ENCODE data around the gene LRRK1.

LRRK1 gene

DNA sequence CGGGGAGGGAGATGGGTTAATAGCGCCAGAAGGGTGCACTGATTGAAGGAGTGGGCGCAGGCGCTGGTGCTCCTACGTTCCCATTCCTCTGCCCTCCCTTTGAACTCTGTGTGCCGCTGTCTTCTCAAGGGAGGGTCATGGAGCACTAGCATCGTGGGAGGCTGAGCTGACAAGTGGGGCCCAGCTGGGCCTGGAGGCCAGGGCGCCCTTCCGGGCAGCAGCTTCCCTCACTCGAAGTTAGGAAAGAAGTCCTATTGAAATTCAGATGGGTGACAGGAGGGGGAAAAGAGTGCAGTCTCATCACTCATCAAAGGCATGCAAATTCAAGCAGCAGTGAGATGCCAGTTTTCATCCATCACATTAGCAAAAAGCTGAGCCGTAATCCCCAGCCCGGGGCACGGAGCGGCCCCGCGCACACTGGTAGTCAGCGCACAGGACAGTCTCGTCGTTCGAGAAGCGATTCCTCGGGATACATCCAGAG is 128.2 kb downstream of the LRRK1 start:
- DNase-seq = no peak

DNA sequence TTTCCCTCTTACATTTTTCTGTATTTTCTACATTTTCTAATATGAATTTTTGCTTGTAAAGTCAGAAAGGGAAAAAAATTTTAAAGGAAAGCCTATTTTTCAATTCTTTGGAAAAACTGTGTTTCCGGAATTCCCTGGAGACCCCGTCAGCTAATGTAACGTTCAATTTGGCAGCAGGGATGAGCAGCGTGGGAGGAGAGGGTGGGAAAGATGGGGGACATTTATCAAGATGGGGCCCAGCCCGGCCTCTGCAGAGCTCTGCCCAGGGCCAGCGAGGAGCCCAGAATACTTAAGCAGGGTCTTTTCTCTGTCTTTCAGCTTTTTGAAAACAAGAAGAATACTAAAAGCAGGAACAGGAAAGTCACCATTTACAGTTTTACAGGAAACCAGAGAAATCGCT is 129.0 kb downstream of the LRRK1 start:
- no peak for DNase-seq

DNA sequence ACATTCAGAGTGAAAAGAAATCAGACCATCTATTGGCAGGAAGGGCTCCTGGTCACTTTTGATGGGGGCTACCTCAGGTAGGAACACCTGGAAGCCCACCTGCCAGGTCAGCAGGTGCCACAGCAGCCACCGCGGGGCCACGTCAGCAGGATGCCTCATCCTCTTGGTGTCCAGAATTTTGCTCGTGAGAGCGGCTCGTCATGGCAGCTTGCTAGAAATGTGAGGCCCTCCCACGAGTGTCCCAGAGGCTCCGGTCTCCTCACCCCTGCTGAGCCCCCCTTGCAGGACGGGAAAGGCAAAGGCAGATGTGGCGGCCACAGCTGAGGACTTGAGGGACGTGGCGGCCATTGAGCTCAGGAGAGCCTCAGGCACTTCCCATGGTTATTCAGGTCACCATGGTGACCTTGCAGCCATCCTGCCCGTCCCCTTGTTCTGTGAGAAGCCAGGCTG is 129.4 kb downstream of the LRRK1 start:
- DNase-seq = no peak

DNA sequence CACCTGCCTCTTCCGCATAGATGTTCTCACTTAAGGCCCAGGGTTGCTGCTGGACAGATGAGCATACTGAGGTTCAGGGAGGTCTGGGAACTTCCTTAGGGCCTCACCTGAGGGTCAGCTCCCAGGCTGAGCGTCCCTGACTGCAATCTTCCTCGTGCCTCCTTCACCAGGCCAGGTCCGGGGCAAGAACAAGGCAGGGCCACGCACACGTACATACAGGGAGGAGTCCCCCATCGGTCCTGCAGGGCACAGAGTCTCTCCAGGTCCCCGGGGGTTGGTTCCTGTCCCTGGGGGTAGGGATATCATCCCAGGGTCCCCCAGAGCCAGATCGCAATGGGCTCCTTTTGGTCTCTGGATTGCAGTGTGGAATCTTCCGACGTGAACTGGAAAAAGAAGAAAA is 130.1 kb downstream of the LRRK1 start:
- DNase-seq = no peak

DNA sequence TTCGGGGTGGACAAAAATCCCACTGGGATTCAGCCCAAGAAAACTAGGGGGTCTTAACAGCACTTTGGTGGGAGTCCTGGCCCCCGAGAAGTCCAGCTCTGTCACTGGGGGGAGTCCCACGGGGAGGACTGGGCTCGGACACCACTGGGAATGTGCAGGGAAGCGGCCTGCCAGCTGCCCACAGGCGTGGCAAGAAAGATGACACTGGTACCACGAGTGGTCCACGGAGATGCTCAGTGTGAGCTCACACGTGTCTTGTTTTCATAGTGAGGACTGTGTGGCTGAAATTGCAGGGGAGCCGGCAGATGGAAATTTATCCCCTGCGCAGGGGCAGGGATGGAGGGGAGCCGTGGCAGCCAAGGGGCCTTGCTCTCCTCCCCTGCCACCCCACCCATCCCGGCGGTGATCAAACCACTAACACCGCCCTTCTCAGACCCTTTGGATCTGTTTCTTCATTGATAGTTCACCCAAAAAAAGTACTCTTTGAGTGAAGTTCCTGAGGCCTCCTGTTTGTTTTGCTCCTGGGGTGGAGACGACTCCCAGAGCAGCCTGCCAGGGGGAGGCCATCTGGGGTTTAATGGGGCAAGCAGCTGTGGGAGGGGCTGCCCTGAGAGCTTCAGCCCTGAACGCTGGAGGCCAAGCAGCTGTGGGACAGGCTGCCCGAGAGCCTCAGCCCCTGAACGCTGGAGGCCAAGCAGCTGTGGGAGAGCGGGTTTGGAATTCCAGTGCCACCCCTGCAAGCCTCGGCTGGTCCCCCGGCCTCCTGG is 130.9 kb downstream of the LRRK1 start:
- no peak for DNase-seq

DNA sequence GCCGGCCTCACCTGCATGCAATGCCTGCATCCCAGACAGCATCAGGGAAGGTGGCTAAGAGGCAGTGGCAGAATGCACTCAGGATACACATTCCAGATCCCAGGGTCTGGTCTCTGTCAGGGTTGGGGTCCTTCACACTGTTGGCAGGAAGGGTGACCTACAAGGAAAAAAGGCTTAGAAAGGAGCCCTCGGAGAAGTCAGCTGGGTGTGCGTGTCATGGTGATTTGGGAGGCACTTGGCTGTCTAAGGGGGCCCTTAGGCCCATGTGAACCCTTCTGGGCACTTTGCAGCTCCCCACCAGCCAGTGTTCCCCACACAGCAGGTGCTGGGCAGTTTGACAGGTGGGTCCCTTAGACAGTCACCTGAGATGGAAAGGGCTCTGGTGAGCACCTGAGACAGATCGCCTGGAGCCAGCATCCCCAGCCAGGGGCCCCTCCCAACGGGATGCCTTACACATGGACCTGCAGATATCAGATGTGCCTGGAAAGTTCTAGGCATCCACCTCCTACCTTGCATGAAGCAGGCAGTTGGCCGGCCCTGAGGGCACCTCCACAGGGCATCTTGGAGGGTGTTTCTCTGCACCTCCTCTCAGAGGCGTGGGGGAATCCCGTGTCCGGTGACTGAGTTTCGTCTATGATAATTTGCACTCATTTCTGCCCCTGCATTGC is 131.6 kb downstream of the LRRK1 start:
- no peak for DNase-seq

DNA sequence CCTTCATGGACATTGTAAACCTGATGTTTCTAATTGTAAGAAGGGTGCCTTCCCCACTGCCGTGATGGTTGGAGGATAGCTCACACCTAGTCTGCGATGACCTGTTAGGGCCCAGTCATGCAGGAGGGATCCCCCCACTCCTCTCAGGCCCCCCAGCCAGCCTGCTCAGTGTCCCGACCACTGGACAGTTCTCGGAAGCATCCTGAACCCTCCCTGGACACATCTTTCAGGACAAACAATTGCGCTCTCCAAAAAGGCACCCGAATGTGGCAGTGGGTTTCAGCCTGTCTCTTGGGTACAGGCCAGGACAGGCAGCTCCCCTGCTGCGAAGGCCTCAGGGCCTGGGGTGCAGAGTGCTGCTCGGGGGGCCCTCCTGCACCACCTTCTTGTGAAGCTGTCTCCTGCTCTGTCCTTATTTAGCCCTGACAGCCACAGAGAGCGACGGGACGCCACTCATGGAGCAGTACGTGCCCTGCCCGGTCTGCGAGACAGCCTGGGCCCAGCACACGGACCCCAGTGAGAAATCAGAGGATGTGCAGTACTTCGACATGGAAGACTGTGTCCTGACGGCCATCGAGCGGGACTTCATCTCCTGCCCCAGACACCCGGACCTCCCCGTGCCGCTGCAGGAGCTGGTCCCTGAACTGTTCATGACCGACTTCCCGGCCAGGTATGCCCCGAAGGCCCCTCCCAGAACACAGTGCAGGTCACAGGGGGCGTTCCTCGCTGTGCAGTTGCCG is 132.3 kb downstream of the LRRK1 start:
- no peak for DNase-seq

DNA sequence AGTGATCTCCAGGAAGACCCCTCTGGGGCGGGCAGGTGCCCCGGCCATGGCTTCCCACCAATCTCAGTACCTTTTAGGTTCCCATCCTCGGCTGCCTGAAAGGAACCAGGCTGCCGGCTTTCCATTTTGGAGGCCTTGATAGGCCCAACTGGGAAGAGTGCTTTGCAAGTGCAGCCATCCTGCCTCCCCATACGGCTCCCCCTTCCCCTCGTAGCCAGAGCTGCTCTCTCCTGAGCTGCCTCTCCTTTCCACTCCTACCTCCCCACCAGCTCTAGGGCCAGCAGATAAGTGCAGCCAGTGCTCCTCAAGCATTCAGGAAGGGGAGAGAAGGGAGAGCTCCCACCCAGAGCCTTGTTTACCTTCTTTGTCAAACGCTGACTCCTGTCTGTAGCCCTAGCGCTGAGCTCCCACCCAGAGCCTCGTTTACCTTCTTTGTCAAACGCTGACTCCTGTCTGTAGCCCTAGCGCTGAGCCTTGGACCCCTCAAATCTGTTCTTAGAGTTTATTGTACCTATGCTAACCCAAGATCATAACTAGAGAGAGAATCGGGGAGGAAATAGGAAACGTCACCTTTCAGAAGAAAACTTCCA is 133.0 kb downstream of the LRRK1 start:
- no peak for DNase-seq

DNA sequence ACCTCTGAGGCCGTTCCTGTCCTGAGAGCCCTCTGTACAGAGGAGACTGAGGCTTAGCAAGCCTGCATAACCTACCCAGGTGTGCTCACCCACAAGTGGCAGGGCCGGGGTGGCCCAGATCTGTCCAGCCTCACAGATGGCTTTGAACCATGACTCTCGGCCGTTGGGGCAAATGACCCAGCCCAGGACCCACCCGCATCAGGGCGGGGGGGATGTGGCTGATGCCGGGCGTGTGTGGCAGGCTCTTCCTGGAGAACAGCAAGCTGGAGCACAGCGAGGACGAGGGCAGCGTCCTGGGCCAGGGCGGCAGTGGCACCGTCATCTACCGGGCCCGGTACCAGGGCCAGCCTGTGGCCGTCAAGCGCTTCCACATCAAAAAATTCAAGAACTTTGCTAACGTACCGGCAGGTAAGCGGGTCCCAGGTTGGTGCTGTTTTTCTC is 133.5 kb downstream of the LRRK1 start:
- no peak for DNase-seq

DNA sequence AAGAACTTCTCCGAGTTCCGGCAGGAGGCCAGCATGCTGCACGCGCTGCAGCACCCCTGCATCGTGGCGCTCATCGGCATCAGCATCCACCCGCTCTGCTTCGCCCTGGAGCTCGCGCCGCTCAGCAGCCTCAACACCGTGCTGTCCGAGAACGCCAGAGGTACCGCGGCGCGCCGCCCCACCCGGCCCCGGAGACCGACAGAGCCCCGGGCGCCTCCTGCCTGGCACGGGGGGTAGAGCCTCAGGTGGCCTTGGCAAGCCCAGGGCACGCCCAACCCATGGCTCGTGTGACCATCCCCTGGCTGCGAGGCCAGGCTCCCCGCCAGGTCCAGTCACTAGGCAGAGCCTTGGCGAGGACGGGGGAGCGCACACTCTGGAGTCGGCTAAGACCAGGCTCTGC is 134.1 kb downstream of the LRRK1 start:
- no peak for DNase-seq

DNA sequence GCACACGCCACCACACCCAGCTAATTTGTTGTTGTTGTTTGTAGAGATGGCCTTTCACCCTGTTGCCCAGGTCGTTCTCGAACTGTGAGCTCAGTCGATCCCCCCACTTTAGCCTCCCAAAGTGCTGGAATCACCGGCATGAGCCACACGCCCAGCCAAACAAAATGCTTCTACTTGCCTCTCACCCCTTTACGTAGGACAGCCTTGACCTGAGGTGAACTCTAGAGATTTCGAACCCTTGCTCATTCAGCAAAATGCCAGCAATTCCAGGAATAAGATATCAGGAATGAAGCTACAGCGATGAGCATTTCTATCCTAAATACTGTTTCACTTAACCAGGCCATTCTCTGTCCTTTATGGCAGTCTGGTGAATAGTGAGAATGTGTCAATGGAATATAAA is 135.0 kb downstream of the LRRK1 start:
- no peak for DNase-seq

DNA sequence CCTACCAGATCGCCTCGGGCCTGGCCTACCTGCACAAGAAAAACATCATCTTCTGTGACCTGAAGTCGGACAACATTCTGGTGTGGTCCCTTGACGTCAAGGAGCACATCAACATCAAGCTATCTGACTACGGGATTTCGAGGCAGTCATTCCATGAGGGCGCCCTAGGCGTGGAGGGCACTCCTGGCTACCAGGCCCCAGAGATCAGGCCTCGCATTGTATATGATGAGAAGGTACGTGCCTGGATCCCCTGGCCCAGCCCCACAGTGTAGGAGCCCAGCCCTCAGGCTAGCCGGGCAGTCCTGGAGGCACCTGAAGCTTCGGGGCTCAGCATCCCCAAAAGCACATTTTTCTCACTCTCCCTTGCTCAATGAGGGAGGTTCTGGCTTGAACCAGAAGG is 135.8 kb downstream of the LRRK1 start:
- no peak for DNase-seq

DNA sequence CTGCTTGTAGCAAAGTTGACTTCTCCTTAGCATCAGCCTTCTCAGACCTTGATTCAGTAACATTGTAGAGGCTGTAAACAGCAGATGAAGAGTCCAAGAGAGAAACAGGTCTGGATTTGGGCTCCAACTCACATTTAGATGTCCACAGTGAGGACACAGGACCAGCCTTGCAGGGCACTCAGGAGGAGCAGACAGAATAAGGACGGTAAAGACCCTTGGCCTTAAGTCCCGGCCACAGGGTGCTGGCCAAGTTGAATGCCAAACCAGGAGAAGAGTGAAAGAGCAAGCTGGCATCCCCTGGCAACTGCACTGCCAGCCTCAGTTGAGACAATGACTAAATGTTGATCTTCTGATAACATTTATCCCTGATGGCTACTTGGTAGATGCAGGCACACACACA is 136.3 kb downstream of the LRRK1 start:
- no peak for DNase-seq

DNA sequence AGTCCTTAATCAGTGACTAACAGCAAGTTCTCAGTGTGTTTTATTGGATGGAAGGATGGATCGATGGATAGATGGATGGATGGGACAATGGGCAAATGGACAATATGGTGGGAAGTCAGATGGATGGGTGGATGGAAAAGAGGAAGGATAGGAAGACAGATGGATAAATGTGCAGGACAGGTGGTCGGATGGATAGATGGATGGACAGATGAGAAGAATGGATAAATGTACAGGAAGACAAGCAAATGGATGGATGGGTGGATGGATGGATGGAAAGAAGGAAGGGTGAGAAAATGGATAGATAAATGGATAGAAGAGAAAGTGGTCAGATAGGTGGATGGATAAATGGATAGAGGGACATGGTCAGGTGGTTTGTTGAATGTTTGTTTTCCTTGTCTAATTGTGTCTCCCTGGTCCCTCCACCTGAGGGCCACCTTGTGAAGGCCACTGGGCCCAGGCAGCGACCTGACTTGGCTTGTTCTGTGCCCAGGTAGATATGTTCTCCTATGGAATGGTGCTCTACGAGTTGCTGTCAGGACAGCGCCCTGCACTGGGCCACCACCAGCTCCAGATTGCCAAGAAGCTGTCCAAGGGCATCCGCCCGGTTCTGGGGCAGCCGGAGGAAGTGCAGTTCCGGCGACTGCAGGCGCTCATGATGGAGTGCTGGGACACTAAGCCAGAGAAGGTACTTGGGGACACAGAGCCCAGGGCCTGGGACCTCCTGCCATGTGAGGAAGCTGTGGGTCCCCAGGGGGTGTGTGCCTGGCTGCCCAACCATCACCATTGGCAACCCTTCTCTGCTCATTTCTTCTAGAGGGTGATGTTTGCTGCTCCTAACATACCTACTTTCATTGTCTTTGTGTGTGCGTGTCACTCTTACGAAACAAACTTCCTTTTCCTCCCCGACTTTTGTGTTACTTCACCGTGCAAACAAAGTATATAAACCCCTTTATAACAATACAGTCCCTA is 137.5 kb downstream of the LRRK1 start:
- no peak for DNase-seq

DNA sequence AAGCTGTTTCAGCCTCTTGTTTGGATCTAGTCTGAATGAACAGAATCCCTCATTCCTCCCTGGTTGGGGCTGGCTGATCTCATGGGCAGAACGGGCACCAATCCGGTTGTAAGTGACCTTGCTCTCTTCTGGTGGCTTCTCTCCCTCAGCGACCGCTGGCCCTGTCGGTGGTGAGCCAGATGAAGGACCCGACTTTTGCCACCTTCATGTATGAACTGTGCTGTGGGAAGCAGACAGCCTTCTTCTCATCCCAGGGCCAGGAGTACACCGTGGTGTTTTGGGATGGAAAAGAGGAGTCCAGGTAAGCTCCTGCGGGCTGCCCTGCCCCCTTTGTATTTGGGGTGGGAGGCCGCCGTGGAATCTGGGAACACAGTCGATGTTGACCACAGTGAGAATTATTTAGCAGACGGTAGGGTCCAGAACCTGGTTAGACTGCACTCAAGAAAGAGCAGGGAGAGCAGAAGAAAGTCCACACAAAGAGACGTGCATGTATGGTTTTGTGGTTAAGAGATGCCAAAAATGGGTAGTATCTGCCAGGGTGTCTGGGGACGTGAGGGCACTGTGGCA is 138.8 kb downstream of the LRRK1 start:
- DNase-seq = no peak

DNA sequence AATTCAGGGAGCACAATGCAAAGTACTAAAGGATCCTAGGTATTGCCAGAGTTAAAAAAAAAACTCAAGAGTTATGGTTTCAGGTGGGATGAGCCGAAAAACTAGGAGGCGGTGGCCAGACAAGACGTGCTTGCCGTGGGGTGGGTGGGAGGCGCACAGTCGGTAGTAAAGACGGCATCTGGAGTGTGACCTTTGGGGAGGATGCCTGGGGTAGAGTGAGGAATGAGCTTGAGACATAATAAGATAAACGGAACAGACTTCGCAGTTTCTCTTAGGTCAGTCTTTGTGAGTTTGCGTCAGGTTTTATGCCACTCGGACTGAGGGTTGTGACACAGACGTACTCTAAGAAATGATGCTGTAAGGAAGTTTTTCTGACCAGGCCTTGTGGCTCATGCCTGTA is 139.6 kb downstream of the LRRK1 start:
- no peak for DNase-seq

DNA sequence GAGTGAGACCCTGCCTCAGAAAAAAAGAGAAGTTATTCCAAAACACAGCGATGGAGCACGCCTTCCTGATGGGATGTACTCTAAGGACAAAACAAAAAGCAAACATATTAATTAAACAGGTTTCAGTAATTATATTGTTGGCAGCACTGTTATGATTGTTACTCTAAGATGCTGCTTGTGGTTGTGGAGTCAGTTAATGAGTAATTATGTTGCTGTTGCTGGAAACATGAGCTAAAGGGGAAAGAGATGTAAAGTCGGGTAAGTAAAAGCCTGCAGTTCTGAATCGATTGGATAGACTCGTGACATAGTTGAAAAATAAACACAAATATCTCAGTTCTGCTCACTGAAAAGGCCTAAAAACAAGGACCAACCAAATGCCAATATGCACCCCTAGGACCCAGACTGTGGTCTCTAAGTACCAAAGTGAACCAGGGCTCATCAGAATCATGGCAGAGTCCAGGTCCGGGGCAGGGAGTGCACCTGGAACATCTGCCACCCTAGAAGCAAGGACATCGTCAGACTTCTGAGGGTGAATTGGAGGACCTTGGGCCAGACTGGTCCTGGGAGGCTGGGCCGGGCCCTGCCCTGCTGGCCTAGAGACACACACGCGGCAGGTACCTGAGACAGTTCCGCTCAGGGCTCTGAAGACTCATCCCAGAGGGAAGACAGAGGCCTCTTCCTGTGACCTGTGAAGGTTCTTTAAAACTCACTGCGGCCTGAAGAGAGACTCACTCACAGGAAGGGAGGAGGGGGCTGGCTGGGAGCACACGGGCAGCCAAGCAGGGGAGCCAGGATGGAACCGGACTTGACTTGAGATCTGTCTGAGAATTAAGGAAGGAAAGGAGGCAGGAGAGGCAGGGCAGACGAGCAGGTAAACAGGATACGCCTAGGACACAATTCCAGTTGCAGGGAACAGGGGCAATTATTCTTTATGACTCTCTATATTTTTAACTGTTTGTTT is 140.5 kb downstream of the LRRK1 start:
- no peak for DNase-seq

DNA sequence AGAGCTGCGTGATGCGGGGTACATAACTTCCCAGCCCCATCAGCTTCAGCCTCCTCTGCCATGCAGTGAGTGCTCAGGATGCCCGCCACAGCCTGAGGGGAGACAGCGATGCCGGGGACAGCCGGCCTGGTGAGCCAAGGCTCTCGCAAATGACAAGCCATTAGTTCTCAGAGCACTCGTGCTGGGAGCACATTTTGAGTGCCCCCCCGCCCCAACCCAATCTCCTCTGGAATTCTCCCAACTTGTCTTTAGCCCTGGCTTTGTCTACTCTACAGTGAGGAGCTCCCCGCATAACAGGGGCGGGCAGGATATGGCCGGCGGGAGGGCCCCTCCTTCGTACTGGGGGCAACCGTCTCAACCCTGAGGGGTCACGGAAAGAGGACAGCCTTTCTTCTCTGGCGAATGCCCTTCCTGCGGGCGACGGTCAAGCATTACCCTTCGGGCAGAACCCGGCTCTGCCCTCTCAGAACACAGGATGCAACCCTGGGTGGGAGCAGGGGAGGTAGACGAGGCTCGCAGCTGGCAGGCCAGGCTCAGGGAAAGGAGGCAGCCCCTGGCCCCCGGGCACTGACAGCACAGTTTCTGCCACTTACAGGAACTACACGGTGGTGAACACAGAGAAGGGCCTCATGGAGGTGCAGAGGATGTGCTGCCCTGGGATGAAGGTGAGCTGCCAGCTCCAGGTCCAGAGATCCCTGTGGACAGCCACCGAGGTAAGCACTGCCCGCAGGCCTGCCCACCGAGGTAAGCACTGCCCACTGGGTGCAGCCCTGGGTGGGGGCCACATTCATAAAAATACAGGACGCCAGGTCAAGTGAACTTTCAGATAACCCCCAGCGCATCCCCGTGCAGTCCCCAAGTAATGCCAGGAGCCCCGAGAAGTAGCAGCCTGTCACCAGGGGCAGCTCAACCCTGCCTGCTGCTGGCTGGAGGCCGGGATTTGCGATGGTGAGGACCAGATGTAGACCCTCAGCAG is 141.7 kb downstream of the LRRK1 start:
- no peak for DNase-seq

DNA sequence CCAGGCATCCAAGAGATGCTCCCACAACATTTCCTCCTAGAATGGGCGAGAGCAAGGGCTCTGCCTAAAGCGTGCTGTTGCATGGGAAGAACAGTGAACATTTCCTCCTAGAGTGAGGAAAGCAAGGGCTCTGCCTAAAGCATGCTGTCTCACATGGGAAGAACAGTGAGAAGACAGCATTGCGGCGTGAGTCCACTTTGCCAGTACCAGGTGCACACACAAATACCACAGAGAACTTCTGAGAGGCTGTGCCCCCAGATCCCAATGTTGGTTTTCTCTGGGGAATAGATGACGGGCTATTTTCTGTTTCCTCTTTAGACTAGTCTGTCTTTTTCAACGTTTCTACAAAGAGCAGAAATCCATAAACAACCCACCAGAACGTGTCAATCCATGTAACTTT is 142.9 kb downstream of the LRRK1 start:
- no peak for DNase-seq

Data from stimulated activated CD4-positive, alpha-beta T cell treated with anti-CD3 and anti-CD28 coated beads, Interleukin-1b, Interleukin-23, amount 100 ng/mL, for 48 hours (primary cell).